Activated T-helper 9 cell treated with anti-CD3 and anti-CD28 coated beads, Interleukin-2, amount 50 U/mL, for 16 hours (primary cell): Measurements from ENCODE around the gene ABHD10.
A peak's percentile ranks its signal among the peaks of the same experiment; 100 is the strongest.

Experiments
- DNase-seq: peaks from one replicate; pipeline ENCODE4 v3.0.0-alpha.2; 2020; ENCODE audit warnings: low read depth

The ABHD10 gene

DNA sequence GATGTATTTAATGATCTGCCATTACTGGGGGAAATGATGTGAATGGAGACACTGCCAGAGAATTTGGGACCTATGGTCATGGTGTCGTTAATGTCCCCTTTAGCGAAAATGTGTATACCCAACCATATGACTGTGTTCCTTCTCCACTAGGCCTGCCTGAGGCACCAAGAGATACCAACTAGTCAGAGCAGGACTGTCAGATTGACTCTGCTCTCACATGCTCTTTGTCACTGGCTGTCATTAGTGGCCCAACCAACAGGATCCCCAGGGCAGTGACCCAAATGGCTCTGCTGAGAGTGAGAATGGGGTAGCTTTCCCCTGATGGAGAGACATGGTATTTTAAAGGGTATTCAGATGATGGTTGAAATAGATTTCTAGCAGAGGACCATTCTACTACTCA lies 22.7 kb downstream of the ABHD10 start:
- DNase-seq = no peak

DNA sequence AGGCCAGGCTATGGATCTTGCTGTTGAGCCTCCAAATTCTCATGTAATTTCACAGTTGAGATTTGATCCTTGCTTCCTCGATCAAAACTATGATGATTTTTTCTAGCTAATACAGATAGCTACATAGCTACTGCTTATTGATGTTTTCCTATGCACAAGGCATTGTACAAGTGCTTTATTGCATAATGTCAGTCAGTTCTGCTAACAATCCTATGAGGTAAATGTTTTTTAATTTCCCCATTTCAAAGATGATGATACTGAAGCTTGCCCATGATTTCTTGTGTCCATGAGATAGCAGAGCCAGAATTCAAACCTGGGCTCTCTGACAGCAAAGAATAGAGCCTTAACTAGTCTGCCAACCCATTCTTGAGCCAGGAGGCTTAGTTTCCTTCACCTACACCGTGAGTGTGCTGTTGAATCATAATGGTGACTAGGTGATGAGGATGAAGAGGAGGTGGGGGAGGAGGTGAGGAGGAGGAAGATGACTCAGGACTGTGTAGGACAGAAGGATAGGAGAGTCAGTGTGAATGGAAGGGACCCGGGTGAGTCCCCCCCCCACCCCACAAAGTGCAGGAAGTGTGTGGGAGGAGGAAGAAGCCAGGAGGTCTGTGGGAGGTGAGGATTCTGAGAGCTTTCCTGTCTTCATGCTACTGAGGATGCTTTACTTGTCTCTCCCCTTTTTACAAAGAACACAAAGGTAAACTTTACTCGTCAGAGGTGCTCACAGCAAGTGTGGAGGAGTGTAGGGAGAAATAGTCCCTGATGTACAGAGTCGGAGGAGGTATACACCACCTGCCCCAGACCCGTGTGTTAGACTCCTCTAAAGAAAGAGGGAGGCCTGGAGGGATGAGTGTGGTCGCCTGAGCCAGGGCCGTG lies 23.5 kb downstream of the ABHD10 start:
- DNase-seq = peak; percentile 46

DNA sequence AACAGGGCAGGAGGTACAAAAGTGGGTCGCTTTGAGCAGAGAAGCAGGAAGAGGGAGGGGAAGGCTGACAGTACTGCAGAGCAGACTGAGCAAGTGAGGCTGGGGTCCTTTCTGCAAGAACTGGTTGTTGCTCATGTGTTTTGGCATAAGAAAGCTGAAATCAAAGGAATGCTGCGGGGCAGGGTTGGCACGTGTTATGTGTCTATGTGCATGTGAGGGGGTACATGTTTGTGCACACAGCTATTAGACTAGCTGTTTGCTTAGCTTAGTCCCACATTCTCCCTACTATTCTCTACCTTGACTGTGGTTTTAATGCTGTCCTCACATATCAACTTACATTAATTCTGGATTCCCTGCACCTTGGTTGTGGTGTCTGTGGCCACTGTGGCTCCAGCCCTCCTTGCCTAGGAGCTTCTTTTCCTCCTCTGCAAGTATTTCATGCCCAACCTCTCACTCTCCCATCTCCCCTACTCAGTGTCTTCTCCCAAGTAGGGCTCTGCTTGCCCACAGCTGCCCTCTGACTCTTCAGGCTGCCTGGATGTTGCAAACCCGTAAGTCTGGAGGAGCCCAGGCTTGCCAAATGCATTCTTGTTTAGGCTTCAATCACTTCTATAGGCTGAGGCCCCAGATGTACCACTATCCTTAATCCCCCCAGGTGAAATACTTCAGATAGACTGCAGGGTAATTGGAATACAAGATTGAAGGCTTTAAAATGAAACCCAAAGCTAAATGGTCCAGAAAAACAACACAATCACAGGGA lies 24.7 kb downstream of the ABHD10 start:
- no peak for DNase-seq

DNA sequence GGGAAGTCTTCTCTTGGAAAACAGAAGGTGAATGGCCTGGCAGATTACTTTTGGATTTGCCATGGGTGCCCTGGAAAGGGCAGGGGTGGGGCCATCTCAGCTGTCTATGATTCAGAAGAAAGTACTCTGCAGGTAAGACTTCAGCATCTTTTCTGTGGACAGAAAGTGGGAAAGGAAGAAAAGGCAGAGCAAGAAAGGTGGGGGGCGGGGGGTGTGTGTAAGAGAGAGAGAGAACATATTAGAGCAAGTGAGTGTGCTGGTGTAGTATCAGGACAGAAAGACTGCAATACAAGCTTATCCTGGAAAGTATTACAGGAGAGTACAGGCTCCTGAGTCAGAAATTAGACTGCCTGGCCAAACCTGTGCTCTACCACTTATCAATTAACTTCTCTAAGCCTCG lies 25.4 kb downstream of the ABHD10 start:
- DNase-seq = no peak

DNA sequence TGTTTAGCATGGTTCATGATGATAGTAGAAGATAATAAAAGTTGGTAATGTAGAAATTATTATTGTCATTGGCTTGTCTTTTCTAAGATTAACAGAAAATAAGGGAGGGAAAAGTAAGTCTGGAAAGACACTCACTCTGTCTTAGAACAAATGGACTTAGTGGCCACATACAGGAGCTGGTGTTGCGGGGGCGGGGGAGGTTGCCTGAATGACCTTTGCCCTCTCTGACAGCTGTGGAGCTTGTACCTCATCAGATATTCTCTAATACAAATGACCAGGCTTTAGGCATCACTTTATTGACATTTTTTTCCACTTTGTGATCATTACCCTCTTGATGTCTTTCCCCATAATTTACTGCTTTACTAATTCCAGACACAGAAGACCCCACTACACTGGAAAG lies 25.8 kb downstream of the ABHD10 start:
- DNase-seq = no peak

DNA sequence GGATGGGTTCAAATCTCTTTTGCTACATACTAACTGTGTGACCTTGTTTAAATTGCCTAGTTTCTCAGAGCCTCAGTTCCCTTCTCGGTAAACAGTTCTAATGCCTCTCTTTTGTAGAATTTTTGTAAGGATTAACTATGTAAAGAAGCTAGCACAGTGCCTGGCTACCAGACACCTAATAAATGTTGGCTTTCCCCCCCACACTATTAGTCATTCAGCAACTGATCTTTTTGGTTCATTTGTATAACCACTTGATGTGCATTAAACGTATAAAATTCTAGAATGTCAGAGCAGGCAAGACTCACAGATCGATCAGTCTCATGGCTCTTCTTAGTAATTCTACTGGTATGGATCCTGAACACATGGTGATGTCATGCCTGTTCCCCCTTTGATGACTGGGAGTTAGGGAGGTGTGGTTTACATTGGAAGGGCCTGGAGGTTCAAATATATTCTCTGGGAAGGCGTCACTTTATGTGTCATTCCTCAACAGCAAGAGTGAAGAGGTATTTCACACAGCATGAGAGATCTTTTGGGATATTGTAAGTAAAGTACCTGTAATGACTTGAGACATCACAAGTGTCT lies 26.4 kb downstream of the ABHD10 start:
- no peak for DNase-seq

DNA sequence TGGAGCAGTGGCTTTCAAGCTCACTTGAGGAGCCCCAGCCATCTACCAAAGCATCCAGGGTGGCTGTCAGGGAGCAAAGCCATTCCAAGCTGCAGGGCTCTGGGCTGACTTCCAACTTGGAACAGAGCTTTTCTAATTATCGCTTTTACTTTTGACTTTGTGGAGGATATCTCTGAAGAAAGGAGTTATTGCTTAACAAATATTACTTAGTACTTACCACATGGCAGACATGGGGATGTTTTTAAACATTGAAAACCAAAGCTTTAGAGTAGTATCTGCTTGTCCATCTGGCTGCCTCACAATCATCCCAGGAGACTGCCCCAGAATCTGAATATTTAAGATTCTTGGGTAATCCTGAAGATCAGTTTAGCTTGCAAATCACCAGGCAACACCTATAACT lies 28.8 kb downstream of the ABHD10 start:
- no peak for DNase-seq

DNA sequence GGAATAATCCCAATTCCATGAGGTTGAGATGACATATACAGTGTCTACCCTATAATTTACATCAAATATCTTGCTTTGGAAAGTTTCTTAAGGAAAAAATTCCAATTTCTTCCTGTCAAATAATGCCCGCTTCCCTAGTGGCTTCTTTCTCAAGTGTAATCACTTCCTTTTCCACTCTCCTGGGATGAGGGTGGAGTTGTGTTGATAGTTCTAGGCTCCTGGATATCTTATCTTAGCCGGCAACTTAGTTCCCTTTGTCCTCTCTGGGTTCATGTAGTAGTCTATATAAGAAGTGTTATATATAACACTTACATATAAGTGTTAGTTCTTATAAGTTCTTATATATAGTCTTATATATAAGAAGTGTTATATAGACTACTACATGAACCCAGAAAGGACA lies 30.8 kb downstream of the ABHD10 start:
- no peak for DNase-seq

DNA sequence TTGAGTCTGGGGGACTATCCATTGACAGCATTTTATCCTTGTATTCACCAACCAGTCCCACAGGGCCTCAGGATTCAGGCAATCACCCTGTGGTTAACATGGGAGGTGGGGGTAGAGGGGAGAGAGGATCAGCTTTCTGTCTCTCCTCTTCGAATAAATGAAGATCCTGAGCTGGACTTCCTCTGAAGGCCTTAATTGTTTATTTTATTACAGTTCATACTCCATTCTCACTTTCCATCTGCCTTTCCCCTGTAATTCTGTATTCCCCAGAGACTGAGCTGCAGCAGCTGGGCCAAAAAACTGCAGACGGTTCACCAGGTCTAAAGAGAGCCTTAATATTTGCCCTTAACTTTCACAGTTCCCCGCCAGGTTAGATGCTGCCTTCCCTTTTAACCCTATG lies 31.8 kb downstream of the ABHD10 start:
- DNase-seq = no peak

DNA sequence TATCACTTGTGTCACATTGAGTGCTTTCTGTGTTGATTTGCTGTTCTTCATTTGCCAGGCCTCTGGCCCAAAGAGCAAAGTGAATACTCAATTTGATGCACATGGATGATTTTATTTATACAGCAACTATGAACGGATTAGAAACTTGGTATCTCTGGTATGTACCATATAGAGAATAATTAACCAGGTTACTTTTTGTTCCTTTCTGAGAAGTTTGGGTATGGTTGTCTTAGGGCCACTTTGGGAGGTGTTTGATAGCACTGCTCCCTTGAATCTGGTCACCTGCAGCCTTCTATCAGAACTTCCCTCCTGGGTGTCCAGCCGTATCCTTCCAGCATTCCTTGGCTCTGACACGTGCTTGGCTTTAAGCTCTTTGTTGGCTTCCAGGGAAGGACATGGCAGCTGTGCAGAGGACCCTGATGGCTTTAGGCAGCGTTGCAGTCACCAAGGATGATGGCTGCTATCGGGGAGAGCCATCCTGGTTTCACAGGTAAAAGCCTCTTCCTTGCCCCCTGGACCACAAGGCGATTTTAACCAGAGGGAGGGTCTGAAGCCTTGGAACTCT lies 32.6 kb downstream of the ABHD10 start:
- DNase-seq = no peak

DNA sequence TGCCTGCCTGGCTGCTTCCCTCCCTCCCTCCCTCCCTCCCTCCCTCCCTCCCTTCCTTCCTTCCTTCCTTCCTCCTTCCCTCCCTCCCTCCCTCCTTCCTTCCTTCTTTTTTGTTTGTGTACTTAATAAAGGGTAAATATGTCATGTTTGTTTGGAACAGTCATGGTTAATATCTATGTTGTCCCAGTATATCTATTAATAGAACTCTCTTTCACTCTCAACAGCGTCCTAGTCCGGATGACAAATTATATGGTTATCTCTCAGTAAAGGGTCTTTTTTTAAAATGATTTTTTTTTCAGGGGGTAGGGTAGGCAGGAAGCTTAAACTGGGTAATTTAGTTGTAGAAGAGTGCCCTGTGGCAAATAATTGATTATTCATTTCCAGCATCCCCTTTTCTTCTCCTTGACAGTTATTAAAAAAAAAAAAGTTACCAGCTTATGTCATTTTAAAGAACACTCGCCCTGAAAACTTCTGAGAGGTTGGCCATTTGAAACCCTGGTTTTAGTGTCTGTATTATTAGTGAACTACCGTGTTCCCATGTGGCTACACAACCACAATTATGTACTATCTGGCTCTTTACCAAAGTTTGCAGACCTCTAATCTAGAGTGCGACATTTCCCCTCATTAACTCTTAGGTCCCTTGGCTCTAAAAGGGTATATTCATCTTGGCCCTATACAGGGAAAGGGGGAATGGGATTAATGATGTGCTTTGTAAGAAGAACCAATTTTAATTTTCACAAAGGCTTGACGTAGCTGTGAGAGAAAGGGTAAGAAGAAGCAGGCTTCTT lies 33.6 kb downstream of the ABHD10 start:
- DNase-seq = no peak

DNA sequence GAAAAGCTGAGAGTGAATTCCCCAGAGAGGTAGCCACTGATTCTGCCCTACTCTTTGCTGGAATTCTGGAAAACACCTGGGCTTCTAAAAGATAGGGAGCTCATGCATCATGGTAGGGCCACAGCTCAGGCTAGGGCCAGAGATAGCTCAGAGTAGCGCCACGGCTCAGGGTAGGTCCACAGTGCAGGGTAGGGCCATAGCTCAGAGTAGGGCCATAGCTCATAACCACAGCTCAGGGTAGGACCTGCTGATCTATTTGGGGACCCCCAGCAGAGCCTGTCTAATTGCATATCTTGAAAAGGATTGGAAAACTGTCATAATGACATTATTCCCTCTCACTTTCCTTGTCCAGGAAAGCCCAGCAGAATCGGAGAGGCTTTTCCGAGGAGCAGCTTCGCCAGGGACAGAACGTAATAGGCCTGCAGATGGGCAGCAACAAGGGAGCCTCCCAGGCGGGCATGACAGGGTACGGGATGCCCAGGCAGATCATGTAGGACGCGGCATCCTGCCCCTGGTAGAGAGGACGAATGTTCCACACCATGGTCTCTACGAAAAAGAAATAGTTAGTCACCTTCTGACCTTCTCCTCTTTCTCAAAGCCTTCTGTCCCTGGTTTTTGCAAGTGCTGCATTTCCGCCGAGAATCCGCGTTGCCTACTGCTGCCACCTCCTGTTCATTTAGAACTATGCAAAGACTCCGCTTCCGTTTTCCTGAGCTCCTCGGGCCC lies 34.4 kb downstream of the ABHD10 start:
- DNase-seq = peak; percentile 34

DNA sequence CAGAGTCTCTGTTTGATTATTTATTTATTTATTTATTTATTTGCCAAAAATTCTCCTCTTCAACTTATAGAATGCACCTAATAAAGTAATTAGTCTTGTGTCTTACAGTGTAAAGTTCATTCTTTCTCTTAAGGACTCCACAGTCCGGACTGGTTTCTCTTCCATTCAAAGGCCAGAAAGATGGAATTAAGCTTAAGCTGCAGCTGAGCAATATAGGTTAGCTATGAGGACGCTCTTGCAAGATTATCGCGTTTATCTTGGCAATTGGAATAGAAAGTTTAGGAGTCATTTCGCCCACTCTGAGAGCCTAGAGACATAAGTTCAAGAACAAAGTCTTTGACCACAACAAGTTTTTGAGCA lies 34.9 kb downstream of the ABHD10 start:
- no peak for DNase-seq

DNA sequence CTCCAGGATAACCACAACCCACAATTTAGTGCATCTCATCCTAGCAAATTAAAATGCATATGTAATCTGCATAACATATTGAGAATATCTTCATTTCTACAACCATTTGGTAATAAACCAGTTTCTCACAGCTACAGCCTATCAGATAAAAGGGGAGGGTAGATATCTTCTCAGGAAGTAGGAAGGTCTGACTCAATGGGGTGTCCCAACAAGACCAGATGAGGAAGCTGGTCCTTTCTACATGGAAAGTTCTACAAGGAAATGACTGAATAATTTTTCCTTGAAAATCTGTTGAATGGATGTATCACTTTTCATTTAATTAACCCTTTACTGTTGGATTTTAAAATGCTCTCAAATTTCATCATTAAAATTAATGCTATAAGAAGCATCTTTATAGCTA lies 38.3 kb downstream of the ABHD10 start:
- DNase-seq = no peak

DNA sequence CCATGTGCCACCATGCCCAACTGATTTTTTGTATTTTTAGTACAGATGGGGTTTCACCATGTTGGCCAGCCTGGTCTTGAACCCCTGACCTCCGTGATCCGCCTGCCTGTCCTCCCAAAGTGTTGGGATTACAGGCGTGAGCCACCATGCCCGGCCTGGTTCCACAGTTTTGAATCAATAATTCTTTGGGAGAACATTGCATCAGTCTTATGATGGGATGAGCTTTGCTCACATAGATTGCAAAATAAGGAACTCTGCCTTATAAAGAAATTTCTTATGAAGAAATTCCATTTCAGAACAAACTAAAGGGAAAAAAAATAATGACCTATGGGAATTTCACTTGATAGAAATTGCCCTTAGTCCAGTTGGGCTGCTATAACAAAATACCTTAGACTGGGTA lies 39.9 kb downstream of the ABHD10 start:
- DNase-seq = no peak

DNA sequence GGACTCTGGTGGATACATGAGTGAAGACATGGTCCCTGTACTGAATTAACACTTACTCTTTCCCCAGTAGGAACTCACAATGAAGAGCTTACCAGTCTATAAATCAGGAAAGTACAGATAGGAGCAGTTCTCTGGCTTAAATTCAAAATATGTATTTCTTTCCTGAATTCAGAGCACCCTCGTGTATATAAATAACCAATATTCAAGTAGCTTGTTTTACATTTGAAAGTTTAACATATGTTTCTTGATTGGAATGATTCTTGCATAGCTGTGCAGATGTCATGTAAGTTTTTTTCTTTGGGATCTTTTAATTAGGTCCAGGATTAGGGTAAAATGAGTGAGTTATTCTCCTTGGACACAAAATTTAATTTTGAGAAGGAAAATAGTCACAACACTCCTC lies 40.9 kb downstream of the ABHD10 start:
- no peak for DNase-seq

DNA sequence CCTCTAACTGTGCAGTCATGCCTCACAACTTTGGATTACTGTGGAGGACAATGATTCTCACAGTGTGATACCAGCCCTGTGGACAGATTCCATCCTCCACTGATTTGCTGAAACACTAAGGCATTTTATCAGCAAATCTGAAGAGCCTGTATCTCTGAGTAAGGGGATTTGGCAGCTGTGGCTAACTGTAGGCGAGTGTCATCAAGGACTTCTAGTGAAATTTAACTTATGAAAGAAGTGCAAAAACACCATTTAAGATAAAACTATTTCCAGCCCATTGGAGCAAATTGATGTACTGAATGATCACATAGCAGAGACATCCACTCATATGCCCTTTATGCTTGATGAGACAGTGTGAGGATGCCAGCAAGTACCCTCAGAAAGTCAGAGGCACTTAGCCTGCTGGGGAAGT lies 41.9 kb downstream of the ABHD10 start:
- DNase-seq = no peak

DNA sequence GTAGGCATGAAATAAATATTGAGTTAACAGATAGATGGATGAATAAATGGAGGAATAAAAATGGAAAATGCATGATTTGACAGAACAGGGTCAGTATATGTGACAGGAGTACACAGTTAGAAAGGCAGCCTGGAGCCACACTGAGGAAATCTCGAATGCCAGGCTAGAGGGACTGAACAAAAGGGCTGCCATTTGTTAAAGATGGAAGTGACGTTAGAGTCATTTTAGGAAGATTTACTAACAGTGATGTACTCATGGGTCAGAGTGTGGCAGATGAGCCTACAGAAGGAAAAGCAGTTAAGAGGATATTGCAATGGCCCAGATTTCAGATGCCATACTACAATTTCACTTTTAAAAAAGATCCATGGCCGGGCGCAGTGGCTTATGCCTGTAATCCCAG lies 48.3 kb downstream of the ABHD10 start:
- DNase-seq = no peak

DNA sequence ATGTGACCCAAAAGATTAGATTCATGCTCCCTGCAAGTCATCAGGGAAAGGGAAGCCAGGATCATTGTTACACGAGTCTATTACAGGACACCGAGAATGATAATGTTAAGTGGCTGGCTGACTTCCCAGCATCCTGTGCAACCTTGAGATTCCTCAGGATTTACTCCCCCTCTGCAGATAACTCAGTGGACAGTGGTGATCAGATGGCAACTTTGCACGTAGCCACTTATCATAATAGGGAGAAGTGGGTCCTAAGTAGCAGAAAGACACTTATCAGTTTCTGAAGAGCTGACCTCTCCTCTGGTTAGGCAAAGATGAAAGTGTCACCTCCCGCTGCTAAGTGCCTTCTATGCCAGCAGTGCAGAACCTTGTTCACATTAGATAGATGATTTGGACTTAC lies 49.0 kb downstream of the ABHD10 start:
- no peak for DNase-seq

DNA sequence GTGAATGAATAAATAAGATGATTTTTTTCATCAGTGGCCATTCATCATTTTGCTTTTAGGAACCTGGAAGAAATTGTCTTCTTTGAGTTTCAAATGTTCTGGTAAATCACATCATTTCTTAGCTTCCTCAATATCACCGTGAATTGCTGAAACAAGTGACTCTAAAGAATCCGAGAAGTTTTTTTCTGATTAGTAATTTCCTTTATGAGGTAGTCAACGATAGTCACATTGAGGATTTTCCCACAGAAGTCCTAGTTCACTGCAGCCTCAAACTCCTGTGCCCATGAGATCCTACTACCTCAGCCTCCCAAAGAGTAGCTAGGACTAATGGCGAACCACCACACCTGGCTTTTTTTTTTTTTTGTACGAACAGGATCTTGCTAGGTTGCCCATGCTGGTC lies 52.1 kb downstream of the ABHD10 start:
- no peak for DNase-seq

DNA sequence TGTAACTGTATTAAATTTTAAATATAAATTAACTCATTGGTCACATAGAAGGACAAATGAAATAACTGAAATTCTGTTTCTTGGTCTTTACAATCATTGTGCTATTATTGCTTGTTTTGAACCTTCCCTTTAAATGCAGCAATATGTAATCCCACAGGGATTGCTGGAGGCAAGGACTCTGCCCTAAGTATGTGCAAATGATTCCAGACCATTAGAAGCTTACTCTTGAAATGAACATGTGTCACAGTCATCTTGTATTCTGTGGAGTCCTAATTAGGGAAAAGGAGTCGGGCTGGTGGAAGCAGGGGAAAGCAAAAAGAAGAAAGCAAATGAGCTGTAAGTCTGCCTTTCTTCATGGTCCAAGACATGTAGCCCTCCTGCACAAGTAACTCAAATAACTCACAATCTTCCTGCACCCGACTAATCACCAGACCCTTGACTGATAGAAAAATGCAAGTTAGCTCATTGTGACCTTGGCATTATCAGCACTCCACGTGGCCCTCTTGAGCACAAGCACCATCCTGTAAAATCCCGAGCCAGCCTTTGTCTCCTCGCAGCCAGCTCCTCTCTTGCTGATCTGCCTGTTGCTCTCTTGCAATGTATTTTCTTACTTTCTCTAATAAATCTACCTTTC lies 53.4 kb downstream of the ABHD10 start:
- DNase-seq = no peak
